Endothelial cell of umbilical vein (primary cell): Measurements from ENCODE around the gene TMEM178B. TPM values are rescaled to one million over a fixed set of nuclear protein-coding genes. Genes with fewer than 3 reads are reported as not detected.

Experiments
- BruUV-seq: library from RNA; stranded (reverse); fragments of 400-500 nt; replicated peaks from 2 replicates; lab custom pipeline; 2021; lab: Mats Ljungman, UMichigan
- CTCF ChIA-PET: fragments of 300-600, 350-600 bp; sonication (Branson Sonifier 250); formaldehyde crosslinking; loops from one replicate; lab custom pipeline; 2021; ENCODE audit warnings: antibody characterized with exemption, inconsistent platforms; lab: Charles Lee
- POLR2A ChIA-PET: fragments of 300-600, 350-600 bp; sonication (Branson Sonifier 250); formaldehyde crosslinking; loops from one replicate; lab custom pipeline; 2021; ENCODE audit warnings: antibody characterized with exemption, inconsistent platforms; lab: Charles Lee
- DNase-seq: peaks from one replicate; pipeline ENCODE4 v3.0.0-alpha.2; 2011; ENCODE audit warnings: low read depth, low spot score
- FAIRE-seq: peaks from 2 replicates; lab custom pipeline; 2011; peaks lifted over from hg19 to GRCh38; lab: Jason Lieb, UNC
- H2AFZ ChIP-seq: 2 replicates; pipeline ENCODE4 v1.6.0; 2012; ENCODE audit warnings: low read depth, low read length, control low read depth, inconsistent platforms
- H3K27ac ChIP-seq: 2 replicates; pipeline ENCODE4 v1.5.1; 2011; ENCODE audit warnings: low read depth, mild to moderate bottlenecking, control low read depth, low read length, moderate library complexity; ENCODE audit not compliant: insufficient read depth
- H3K27me3 ChIP-seq, 2 experiments: 2 replicates each; pipeline versions ENCODE4 v1.6.0 to v1.6.1; 2011; ENCODE audit warnings: low read length in 2 of 2, mixed read lengths in 1 of 2; ENCODE audit not compliant: control insufficient read depth in 2 of 2, insufficient read depth in 2 of 2
- H3K36me3 ChIP-seq, 2 experiments: 2 replicates in 1 of 2; 3 replicates in 1 of 2; pipeline ENCODE4 v1.5.1; 2011; ENCODE audit warnings: low read length in 2 of 2, mild to moderate bottlenecking in 1 of 2, moderate library complexity in 1 of 2; ENCODE audit not compliant: control insufficient read depth in 2 of 2, insufficient read depth in 2 of 2; ENCODE audit errors: extremely low read depth in 1 of 2
- H3K4me1 ChIP-seq: 3 replicates; pipeline ENCODE4 v1.5.1; 2011; ENCODE audit warnings: mild to moderate bottlenecking, low read length; ENCODE audit not compliant: control insufficient read depth, insufficient read depth; ENCODE audit errors: extremely low read depth
- H3K4me2 ChIP-seq: 2 replicates; pipeline ENCODE4 v1.6.1; 2011; ENCODE audit warnings: low read length, control low read depth, mixed read lengths; ENCODE audit not compliant: insufficient read depth
- H3K4me3 ChIP-seq, 3 experiments: fragments of 200-600 bp in 1 of 3; sonication (generic), shearing (Covaris generic) in 1 of 3; replicated peaks in 1 of 3; 2 replicates each; pipeline ENCODE4 v1.5.1; 2011 to 2016; ENCODE audit warnings: control low read depth in 3 of 3, low read length in 3 of 3, mild to moderate bottlenecking in 2 of 3, inconsistent platforms in 1 of 3, low read depth in 1 of 3, moderate library complexity in 1 of 3; ENCODE audit not compliant: insufficient read depth in 1 of 3
- H3K79me2 ChIP-seq: 2 replicates; pipeline ENCODE4 v1.6.0; 2012; ENCODE audit warnings: low read length, inconsistent platforms; ENCODE audit not compliant: control insufficient read depth, insufficient read depth
- H3K9ac ChIP-seq: replicated peaks from 2 replicates; pipeline ENCODE3; 2011; ENCODE audit warnings: low read length, control low read depth; ENCODE audit not compliant: insufficient read depth; ENCODE audit errors: extremely low read depth
- H3K9me1 ChIP-seq: replicated peaks from 3 replicates; pipeline ENCODE4 v1.6.0; 2011; ENCODE audit warnings: mild to moderate bottlenecking, low read length; ENCODE audit not compliant: control insufficient read depth, insufficient read depth; ENCODE audit errors: extremely low read depth
- H3K9me3 ChIP-seq: replicated peaks from 2 replicates; pipeline ENCODE4 v1.5.1; 2012; ENCODE audit warnings: low read length, inconsistent platforms; ENCODE audit not compliant: control insufficient read depth, insufficient read depth
- H4K20me1 ChIP-seq: replicated peaks from 2 replicates; pipeline ENCODE3; 2011; ENCODE audit warnings: mild to moderate bottlenecking, low read length; ENCODE audit not compliant: control insufficient read depth, insufficient read depth; ENCODE audit errors: extremely low read depth
- GATA2 ChIP-seq: IDR thresholded peaks from 2 replicates; pipeline ENCODE4 v1.7.0; 2011; ENCODE audit warnings: low read depth, mild to moderate bottlenecking, moderate library complexity, mixed read lengths, low read length; ENCODE audit not compliant: insufficient read length, insufficient read depth
- POLR2A ChIP-seq: IDR thresholded peaks from 2 replicates; pipeline ENCODE4 v1.6.1; 2012; ENCODE audit warnings: low read depth, mild to moderate bottlenecking, control low read depth, low read length
- POLR2AphosphoS5 ChIP-seq: IDR thresholded peaks from 2 replicates; pipeline ENCODE4 v1.6.1; 2012; ENCODE audit warnings: low read depth, mild to moderate bottlenecking, control low read depth, low read length, moderate library complexity; ENCODE audit not compliant: insufficient read depth
- dilution Hi-C: fragments of 300-500 bp; cut with MboI; formaldehyde crosslinking; loops from one replicate; pipeline ENCODE4 v1.15.0; 2019; ENCODE audit warnings: low sequenced_read_pairs; ENCODE audit not compliant: extremely low pct_ligation_motif_present
- intact Hi-C: fragments of 100-400 bp; cut with micrococcal nuclease; formaldehyde crosslinking; loops from one replicate; pipeline ENCODE4 v1.10.0; 2022
- polyA plus RNA-seq, 4 experiments: library from polyadenylated mRNA; depleted of rRNA in 3 of 4; stranded (reverse) in 3 of 4; unstranded in 1 of 4; fragments of >200 nt; gene quantifications; 2 replicates each; pipeline versions ENCODE4 v1.2.1 to v1.2.3, GENCODE V29; 2011 to 2012; ENCODE audit warnings: missing spikeins in 1 of 4
- total RNA-seq: library from RNA; stranded (reverse); gene quantifications from 2 replicates; pipeline ENCODE4 v1.2.3, GENCODE V29; 2021
- TF ChIP-seq, protein P1 (sequence below), 2 donors: IDR thresholded peaks; 1 replicate in 1 of 2; 2 replicates in 1 of 2; pipeline ENCODE4 v1.5.1; 2011; ENCODE audit warnings: low read length in 2 of 2, mild to moderate bottlenecking in 2 of 2, moderate library complexity in 2 of 2, control low read depth in 1 of 2, inconsistent platforms in 1 of 2, low read depth in 1 of 2; ENCODE audit not compliant: insufficient read depth in 1 of 2; ENCODE audit errors: extremely low read depth in 1 of 2

TMEM178B gene
- total and polyA plus RNA-seq, 2 donors (not counting 3 experiments of a cell fraction or from before 2014, with no cell fraction given) = not detected

DNA sequence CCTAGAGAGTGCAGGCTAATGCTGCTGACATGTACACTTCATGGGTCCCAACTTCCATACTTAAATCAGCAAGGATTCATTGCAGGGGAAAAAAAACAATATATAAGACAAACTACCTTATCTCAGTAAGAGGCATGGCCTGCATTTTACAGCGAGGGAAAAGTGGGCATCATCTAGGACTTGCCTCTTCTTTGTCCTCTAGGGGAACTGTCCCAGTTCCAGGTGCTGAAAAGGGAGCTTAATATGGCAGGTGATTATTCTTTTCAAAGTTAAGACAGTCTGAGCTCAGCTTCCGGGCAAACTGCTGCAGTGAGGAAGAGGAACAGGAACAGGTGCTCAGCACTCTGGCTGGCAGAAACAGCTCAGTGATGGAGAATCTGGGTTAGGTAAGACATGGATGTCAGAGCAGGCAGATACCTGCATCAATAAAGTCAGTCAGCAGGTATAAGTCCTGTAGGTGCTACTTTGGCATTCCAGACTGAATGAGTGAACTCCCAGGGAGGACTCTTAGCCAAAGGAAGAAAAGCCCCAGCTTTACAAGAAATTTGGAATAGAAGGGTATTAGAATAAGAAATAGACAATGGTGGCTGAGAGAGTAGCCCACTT lies 147.2 kb downstream of the TMEM178B start:
- Histone ChIP-seq H3K9ac (no peak overlapping the region), H3K4me1 (no peaks in the 10 kb centered on the region), H3K9me1 (no peaks in the 10 kb centered on the region), H3K4me2 (no peak overlapping the region), H3K36me3 (no peaks in the 10 kb centered on the region), H3K79me2 (no peaks in the 10 kb centered on the region), H3K4me3 (no peak overlapping the region), H2AFZ (no peak overlapping the region), H4K20me1 (no peaks in the 10 kb centered on the region), H3K9me3 (no peaks in the 10 kb centered on the region), H3K27me3 (no peaks in the 10 kb centered on the region), H3K27ac (no peak overlapping the region)
- CTCF ChIA-PET = no interaction called here
- TF ChIP-seq POLR2A (no peak), POLR2AphosphoS5 (no peak)
- TF ChIP-seq, protein P1, sequence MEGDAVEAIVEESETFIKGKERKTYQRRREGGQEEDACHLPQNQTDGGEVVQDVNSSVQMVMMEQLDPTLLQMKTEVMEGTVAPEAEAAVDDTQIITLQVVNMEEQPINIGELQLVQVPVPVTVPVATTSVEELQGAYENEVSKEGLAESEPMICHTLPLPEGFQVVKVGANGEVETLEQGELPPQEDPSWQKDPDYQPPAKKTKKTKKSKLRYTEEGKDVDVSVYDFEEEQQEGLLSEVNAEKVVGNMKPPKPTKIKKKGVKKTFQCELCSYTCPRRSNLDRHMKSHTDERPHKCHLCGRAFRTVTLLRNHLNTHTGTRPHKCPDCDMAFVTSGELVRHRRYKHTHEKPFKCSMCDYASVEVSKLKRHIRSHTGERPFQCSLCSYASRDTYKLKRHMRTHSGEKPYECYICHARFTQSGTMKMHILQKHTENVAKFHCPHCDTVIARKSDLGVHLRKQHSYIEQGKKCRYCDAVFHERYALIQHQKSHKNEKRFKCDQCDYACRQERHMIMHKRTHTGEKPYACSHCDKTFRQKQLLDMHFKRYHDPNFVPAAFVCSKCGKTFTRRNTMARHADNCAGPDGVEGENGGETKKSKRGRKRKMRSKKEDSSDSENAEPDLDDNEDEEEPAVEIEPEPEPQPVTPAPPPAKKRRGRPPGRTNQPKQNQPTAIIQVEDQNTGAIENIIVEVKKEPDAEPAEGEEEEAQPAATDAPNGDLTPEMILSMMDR (IDR thresholded peaks at IDR 0.05; ENCODE audit: extremely low read depth in 1 of 2, insufficient read depth in 1 of 2, low read depth in 1 of 2, low read length in 2 of 2) = no peak
- POLR2A ChIA-PET = no interaction called here
- intact Hi-C loops = no loop called here
- FAIRE-seq (no peak), DNase-seq (no peak)
- BruUV-seq = no TSS peak
- dilution Hi-C loops = no loop called here

DNA sequence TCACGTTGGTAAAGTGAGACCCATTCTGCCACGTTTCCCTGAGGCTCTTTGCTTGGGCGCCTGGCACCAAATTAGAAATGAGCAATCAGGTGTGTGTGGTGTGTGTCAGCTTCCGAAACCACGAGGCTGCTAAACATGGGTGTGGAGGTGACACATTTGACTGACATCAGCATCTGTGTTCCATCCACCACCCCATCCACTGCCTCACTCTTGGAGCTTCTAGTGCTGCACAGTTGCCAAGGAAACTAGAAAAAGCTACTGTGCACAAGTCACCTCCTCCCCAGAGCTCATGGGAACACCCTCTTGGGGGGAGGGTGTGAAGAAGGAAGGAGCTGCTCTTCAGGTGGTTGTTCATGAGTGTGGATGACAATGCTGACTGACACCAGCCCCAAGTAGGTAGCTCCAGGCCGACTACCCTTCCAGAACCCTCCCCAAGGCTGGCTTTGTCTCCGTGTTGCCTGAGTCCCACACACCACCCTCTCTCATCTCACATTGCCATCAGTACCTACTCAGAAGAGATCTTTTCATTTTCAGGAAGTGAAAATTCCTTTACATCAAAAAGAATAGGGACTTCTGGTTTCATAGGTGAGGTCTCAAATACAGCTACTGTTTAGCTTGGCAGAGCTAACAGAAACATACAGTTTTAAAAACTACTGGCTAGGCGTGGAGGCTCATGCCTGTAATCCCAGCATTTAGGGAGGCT lies 152.2 kb downstream of the TMEM178B start:
- dilution Hi-C loops = no loop called here
- Histone ChIP-seq H2AFZ (no peak overlapping the region), H3K4me1 (no peaks in the 10 kb centered on the region), H3K36me3 (no peaks in the 10 kb centered on the region), H4K20me1 (no peaks in the 10 kb centered on the region), H3K27me3 (no peaks in the 10 kb centered on the region), H3K27ac (no peak overlapping the region), H3K9me3 (no peaks in the 10 kb centered on the region), H3K4me3 (no peak overlapping the region), H3K79me2 (no peaks in the 10 kb centered on the region), H3K4me2 (no peak overlapping the region), H3K9me1 (no peaks in the 10 kb centered on the region), H3K9ac (no peak overlapping the region)
- BruUV-seq = no TSS peak
- DNase-seq (no peak), FAIRE-seq (no peak)
- intact Hi-C loops = no loop called here
- ChIA-PET CTCF (no interaction called here), POLR2A (no interaction called here)
- no peak for TF ChIP-seq GATA2
- TF ChIP-seq POLR2A = no peak
- TF ChIP-seq, protein P1 (IDR thresholded peaks at IDR 0.05; ENCODE audit: extremely low read depth in 1 of 2, insufficient read depth in 1 of 2, low read depth in 1 of 2, low read length in 2 of 2) = no peak
